ENCODE results near the gene SLC2A10. TPM values are rescaled to one million over a fixed set of nuclear protein-coding genes. Genes with fewer than 3 reads are reported as not detected.

The SLC2A10 gene
- total and polyA plus RNA-seq, 10 of the 15 experiments (the other 5 are each of a cell fraction or from before 2014, with no cell fraction given), result not detected

DNA sequence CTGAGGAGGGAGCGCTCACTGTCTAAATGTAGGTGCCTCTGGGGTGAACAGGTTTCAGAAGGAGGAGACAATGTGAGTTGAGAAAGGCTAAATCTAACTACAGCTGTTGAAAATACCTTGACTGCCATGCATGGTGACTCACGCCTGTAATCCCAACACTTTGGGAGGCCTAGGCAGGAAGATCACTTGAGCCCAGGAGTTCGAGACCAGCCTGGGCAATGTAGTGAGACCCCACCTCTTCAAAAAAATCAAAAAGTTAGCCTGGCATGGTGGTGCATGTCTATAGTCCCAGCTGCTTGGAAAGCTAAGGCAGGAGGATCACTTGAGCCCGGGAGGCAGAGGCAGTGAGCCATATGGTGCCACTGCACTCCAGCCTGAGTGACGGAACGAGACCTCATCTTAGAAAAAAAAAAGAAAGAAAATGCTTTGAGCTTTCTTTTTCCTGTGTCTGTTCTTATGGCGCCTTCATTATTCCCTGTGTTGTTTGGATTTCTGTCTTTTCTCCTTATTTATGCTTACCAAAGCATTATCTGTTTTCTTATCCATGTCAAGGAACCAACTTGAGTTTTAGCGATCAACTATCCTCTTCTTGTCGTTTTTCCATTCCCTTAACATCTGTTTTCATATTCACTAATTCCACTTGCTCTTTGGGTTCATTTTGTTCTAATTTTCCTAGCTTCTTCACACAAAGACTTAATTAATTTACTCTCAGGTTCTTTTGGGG is 8.5 kb downstream of the SLC2A10 start:
- intact Hi-C loops (cut with micrococcal nuclease; ENCODE audit: unreplicated experiment), result no loop called here
- no TSS peak for BruUV-seq (replicated peaks)
- H3K27ac ChIP-seq (ENCODE audit: control insufficient read depth, insufficient read depth), result no peak overlapping the region
- ChIA-PET CTCF (interaction anchor here (0.7 to 1.1 kb wide), 2 partner anchors 11 to 1712 kb away, joined by 3 read pairs; no protein-coding TSS in a partner anchor), POLR2A (no interaction called here), RAD21 (ENCODE audit: unreplicated experiment) (no interaction called here), SMC1A (ENCODE audit: uncharacterized antibody, unreplicated experiment) (no interaction called here)
- no peak overlapping the region for H2AFZ ChIP-seq (ENCODE audit: control insufficient read depth, low read depth, low read length)
- no peaks in the 10 kb centered on the region for H3K4me1 ChIP-seq (ENCODE audit: control insufficient read depth, insufficient read depth, low read length)
- DNase-seq (ENCODE audit: low read depth, low spot score) (no peak), ATAC-seq (no peak), FAIRE-seq (no peak)
- H4K20me1 ChIP-seq (ENCODE audit: control insufficient read depth, insufficient read depth), result no peaks in the 10 kb centered on the region
- in situ Hi-C loops (cut with MboI), result no loop called here
- no peaks in the 10 kb centered on the region for H3K27me3 ChIP-seq (replicated peaks in 1 of 2; ENCODE audit: control insufficient read depth in 2 of 2, insufficient read depth in 2 of 2, low read length in 1 of 2)
- no peak overlapping the region for H3K9ac ChIP-seq (ENCODE audit: control insufficient read depth, insufficient read depth, low read length)
- H3K4me3 ChIP-seq, result no peak overlapping the region
- no peak overlapping the region for H3K4me2 ChIP-seq (ENCODE audit: control insufficient read depth, insufficient read depth)
- H3K9me3 ChIP-seq (replicated peaks; ENCODE audit: control insufficient read depth, insufficient read depth, low read length), result no peaks in the 10 kb centered on the region; the same call in 2 of the 3 replicates
- 38% methylated on average over 9 of the region's 9 CpGs for WGBS (ENCODE audit: insufficient coverage, insufficient replicate concordance, low lambda C conversion rate, missing lambda C conversion rate)
- H3K36me3 ChIP-seq (ENCODE audit: control insufficient read depth in 2 of 2, insufficient read depth in 2 of 2, low read length in 1 of 2), result no peaks in the 10 kb centered on the region
- no peaks in the 10 kb centered on the region for H3K79me2 ChIP-seq (ENCODE audit: control insufficient read depth, insufficient read depth, low read length)
- TF ChIP-seq, protein P1, sequence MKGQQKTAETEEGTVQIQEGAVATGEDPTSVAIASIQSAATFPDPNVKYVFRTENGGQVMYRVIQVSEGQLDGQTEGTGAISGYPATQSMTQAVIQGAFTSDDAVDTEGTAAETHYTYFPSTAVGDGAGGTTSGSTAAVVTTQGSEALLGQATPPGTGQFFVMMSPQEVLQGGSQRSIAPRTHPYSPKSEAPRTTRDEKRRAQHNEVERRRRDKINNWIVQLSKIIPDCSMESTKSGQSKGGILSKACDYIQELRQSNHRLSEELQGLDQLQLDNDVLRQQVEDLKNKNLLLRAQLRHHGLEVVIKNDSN (IDR thresholded peaks at IDR 0.05; ENCODE audit: borderline replicate concordance, extremely low read length, insufficient read depth, low read depth, low read length), result no peak
- TF ChIP-seq TCF12 (IDR thresholded peaks at IDR 0.05; ENCODE audit: low read depth, low read length) (no peak), ZNF384 (IDR thresholded peaks at IDR 0.05; ENCODE audit: borderline replicate concordance, low read depth, low read length) (no peak), KLF5 (IDR thresholded peaks at IDR 0.05; ENCODE audit: partially characterized antibody) (no peak), NFYB (IDR thresholded peaks at IDR 0.05; ENCODE audit: insufficient read depth, low read depth, low read length) (no peak), RCOR1 (conservative IDR thresholded peaks at IDR 0.05; ENCODE audit: low read depth, low read length) (no peak), KAT2A (conservative IDR thresholded peaks at IDR 0.05; ENCODE audit: control insufficient read depth, low read depth, low read length) (no peak), RAD51 (IDR thresholded peaks at IDR 0.05) (no peak), EP300 (IDR thresholded peaks at IDR 0.05; ENCODE audit: borderline replicate concordance in 1 of 2, control insufficient read depth in 1 of 2, low read depth in 2 of 2, low read length in 2 of 2) (no peak), HDAC2 (IDR thresholded peaks at IDR 0.05) (no peak), JUNB (IDR thresholded peaks at IDR 0.05) (no peak), JUND (IDR thresholded peaks at IDR 0.05; ENCODE audit: low read depth, low read length) (no peak), GABPA (IDR thresholded peaks at IDR 0.05; ENCODE audit: low read depth) (no peak)
- TF ChIP-seq, protein P2, sequence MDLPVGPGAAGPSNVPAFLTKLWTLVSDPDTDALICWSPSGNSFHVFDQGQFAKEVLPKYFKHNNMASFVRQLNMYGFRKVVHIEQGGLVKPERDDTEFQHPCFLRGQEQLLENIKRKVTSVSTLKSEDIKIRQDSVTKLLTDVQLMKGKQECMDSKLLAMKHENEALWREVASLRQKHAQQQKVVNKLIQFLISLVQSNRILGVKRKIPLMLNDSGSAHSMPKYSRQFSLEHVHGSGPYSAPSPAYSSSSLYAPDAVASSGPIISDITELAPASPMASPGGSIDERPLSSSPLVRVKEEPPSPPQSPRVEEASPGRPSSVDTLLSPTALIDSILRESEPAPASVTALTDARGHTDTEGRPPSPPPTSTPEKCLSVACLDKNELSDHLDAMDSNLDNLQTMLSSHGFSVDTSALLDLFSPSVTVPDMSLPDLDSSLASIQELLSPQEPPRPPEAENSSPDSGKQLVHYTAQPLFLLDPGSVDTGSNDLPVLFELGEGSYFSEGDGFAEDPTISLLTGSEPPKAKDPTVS (IDR thresholded peaks at IDR 0.05; ENCODE audit: low read depth, low read length), result no peak
- TF ChIP-seq, protein P3, sequence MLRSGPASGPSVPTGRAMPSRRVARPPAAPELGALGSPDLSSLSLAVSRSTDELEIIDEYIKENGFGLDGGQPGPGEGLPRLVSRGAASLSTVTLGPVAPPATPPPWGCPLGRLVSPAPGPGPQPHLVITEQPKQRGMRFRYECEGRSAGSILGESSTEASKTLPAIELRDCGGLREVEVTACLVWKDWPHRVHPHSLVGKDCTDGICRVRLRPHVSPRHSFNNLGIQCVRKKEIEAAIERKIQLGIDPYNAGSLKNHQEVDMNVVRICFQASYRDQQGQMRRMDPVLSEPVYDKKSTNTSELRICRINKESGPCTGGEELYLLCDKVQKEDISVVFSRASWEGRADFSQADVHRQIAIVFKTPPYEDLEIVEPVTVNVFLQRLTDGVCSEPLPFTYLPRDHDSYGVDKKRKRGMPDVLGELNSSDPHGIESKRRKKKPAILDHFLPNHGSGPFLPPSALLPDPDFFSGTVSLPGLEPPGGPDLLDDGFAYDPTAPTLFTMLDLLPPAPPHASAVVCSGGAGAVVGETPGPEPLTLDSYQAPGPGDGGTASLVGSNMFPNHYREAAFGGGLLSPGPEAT (IDR thresholded peaks at IDR 0.05; ENCODE audit: low read depth), result no peak
- TF ChIP-seq, protein P4, sequence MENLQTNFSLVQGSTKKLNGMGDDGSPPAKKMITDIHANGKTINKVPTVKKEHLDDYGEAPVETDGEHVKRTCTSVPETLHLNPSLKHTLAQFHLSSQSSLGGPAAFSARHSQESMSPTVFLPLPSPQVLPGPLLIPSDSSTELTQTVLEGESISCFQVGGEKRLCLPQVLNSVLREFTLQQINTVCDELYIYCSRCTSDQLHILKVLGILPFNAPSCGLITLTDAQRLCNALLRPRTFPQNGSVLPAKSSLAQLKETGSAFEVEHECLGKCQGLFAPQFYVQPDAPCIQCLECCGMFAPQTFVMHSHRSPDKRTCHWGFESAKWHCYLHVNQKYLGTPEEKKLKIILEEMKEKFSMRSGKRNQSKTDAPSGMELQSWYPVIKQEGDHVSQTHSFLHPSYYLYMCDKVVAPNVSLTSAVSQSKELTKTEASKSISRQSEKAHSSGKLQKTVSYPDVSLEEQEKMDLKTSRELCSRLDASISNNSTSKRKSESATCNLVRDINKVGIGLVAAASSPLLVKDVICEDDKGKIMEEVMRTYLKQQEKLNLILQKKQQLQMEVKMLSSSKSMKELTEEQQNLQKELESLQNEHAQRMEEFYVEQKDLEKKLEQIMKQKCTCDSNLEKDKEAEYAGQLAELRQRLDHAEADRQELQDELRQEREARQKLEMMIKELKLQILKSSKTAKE (IDR thresholded peaks at IDR 0.05; ENCODE audit: low read depth, poor library complexity, severe bottlenecking), result no peak

Data from GM12878 (cell line).